Parathyroid adenoma (tissue), 2 donors: ENCODE results near the gene THY1.

Experiments used
- H2AFZ ChIP-seq: fragments of 300-600 bp; sonication (generic); one replicate; pipeline ENCODE4 v1.7.0; 2017; ENCODE audit warnings: antibody characterized with exemption, mild to moderate bottlenecking
- H3K27ac ChIP-seq: fragments of 300-600 bp; sonication (generic); one replicate; pipeline ENCODE4 v1.7.0; 2017
- H3K27me3 ChIP-seq: fragments of 300-600 bp; sonication (generic); one replicate; pipeline ENCODE4 v1.7.0; 2017; ENCODE audit warnings: low read length; ENCODE audit not compliant: control insufficient read depth, insufficient read depth
- H3K36me3 ChIP-seq: fragments of 300-600 bp; sonication (generic); one replicate; pipeline ENCODE4 v1.7.0; 2017; ENCODE audit warnings: low read length; ENCODE audit not compliant: control insufficient read depth, insufficient read depth
- H3K4me1 ChIP-seq: fragments of 300-600 bp; sonication (generic); one replicate; pipeline ENCODE4 v1.7.0; 2017; ENCODE audit warnings: control low read depth
- H3K4me2 ChIP-seq: fragments of 300-600 bp; sonication (generic); one replicate; pipeline ENCODE4 v1.7.0; 2017; ENCODE audit warnings: low read length
- H3K4me3 ChIP-seq: fragments of 300-600 bp; sonication (generic); one replicate; pipeline ENCODE4 v1.7.0; 2017; ENCODE audit warnings: low read depth, low read length
- H3K79me2 ChIP-seq: fragments of 300-600 bp; sonication (generic); one replicate; pipeline ENCODE4 v1.7.0; 2017; ENCODE audit warnings: control low read depth
- H3K9ac ChIP-seq: fragments of 300-600 bp; sonication (generic); one replicate; pipeline ENCODE4 v1.7.0; 2017; ENCODE audit warnings: mild to moderate bottlenecking
- H3K9me3 ChIP-seq: fragments of 300-600 bp; sonication (generic); one replicate; pipeline ENCODE4 v1.7.0; 2017; ENCODE audit warnings: low read length; ENCODE audit not compliant: control insufficient read depth
- TF ChIP-seq, protein P1 (sequence below): fragments of 300-600 bp; sonication (generic); IDR thresholded peaks from one replicate; pipeline ENCODE4 v1.7.0; 2017; ENCODE audit warnings: antibody characterized with exemption, mild to moderate bottlenecking
- donor health status: primary hyperparathyroidism.

THY1 gene

DNA sequence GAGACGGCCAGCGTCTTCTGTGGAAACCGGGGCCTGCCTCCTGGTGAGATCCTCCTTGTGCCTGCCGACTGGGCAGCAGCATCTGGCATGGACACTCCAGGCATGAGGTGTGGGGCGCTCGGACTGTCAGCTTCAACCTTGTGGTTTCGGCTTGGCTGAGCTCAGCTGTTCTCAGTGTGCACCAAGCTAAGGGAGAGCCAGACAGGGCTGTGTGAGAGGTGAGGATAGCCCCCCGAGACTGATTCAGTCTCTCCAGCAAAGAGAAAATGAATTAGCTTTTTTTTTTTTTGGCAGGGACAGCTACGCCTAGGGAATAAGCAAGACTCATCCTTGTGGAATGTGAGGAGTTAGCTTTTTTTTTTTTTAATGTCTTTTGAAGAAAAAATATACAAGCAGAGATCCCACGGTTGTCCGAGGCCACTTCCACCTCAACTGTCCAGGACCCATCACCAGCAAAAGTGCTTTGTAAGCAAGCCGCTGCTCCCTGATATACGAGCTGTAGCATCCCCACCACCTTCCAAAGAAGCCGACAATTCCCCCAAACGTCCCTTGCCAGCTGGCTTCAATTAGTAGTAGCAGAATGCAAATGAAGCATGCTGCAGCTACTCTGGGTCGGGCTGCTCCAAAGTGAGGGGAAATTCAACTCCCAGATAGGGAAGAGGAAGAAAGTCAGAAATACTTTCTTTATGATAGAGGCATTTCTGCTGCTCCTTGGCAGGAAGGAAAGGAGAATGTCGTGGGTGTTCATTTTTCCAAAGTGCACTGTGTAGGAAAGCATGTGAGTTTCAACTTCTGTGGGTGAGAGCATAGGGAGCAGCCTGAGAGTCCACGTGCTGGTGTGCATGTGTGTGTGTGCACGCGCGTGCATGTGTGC lies 9.7 kb upstream of the THY1 start:
- TF ChIP-seq, protein P1, sequence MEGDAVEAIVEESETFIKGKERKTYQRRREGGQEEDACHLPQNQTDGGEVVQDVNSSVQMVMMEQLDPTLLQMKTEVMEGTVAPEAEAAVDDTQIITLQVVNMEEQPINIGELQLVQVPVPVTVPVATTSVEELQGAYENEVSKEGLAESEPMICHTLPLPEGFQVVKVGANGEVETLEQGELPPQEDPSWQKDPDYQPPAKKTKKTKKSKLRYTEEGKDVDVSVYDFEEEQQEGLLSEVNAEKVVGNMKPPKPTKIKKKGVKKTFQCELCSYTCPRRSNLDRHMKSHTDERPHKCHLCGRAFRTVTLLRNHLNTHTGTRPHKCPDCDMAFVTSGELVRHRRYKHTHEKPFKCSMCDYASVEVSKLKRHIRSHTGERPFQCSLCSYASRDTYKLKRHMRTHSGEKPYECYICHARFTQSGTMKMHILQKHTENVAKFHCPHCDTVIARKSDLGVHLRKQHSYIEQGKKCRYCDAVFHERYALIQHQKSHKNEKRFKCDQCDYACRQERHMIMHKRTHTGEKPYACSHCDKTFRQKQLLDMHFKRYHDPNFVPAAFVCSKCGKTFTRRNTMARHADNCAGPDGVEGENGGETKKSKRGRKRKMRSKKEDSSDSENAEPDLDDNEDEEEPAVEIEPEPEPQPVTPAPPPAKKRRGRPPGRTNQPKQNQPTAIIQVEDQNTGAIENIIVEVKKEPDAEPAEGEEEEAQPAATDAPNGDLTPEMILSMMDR, result no peak
- Histone ChIP-seq H3K9ac (no peak overlapping the region), H3K9me3 (no peaks in the 10 kb centered on the region), H3K36me3 (no peaks in the 10 kb centered on the region), H3K27ac (no peak overlapping the region), H3K79me2 (no peaks in the 10 kb centered on the region), H3K27me3 (no peaks in the 10 kb centered on the region), H3K4me2 (no peak overlapping the region), H3K4me3 (peak overlapping the region; percentile 11), H2AFZ (no peak overlapping the region), H3K4me1 (no peaks in the 10 kb centered on the region)

DNA sequence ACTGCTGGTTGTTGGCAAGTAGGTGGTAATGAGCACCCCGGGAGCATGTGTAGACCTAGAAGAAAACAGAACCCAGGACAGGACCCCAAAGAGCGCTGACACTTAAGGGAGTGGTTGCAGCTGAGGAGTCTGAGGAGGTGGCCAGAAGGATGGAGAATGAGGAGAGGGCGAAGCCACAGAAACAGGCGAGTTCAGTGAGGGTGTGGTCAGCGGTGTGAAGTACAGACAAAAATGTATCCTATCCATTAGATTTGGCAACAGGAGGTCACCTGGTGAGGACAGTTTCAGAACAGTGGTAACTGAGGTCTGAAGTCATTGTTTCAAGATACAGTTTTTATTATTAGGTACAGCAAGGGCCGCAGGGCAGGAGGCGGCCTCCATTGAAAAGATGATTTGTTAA lies 8.6 kb upstream of the THY1 start:
- Histone ChIP-seq H2AFZ (no peak overlapping the region), H3K79me2 (no peaks in the 10 kb centered on the region), H3K9me3 (no peaks in the 10 kb centered on the region), H3K27me3 (no peaks in the 10 kb centered on the region), H3K4me3 (no peak overlapping the region), H3K27ac (no peak overlapping the region), H3K4me1 (no peaks in the 10 kb centered on the region), H3K4me2 (no peak overlapping the region), H3K9ac (no peak overlapping the region), H3K36me3 (no peaks in the 10 kb centered on the region)
- TF ChIP-seq, protein P1, result no peak

DNA sequence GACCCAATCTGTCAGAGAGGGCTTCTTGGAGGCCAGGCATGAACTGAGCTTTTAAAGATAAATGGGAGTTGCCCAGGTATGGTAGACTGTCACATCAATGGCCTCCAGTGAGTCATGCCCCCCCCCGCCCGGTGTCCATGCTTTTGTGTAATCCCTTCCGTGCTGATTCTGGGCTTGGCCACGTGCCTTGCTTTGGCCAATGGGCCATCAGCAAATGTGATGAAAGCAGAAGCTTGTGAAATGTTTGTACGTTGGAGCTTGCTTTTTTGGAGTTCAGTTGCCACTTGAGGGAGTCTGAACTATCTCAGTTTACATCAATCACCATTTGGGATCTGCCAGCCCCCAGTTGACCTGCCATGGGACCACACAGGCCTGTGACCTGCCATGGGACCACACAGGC lies 4.3 kb upstream of the THY1 start:
- TF ChIP-seq, protein P1, result no peak

DNA sequence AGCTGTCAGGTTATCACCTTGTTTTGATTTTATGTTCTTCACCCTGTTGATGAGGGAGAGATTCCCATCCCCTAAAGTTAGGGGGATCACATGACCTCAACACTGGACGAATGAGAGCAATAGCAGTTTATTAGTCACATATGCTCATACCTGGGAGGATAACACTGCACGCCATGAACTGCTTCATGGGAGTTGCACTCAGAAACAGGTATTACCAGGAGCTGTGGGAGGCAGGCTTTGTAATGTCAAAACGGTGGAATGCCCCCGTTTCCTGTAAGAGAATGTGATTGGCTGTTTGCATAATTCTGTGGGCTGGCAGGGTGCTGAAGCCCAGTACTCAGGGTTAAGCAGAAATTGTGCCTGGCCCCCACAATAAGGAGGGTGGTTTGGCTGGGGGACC lies 3.2 kb upstream of the THY1 start:
- Histone ChIP-seq H3K36me3 (no peaks in the 10 kb centered on the region), H2AFZ (no peak overlapping the region), H3K4me3 (no peak overlapping the region), H3K27ac (no peak overlapping the region), H3K9ac (no peak overlapping the region), H3K4me2 (no peak overlapping the region), H3K4me1 (peaks cover 3% of the 10 kb centered on the region), H3K9me3 (no peaks in the 10 kb centered on the region), H3K27me3 (no peaks in the 10 kb centered on the region), H3K79me2 (no peaks in the 10 kb centered on the region)
- TF ChIP-seq, protein P1, result no peak

More for the DNA sequence above, 4.3 kb upstream of the THY1 start:
- H3K79me2 ChIP-seq, result no peaks in the 10 kb centered on the region
- H3K27ac ChIP-seq, result no peak overlapping the region
- H3K9me3 ChIP-seq, result no peaks in the 10 kb centered on the region
- H3K27me3 ChIP-seq, result no peaks in the 10 kb centered on the region
- H2AFZ ChIP-seq, result no peak overlapping the region
- no peaks in the 10 kb centered on the region for H3K4me1 ChIP-seq
- no peak overlapping the region for H3K4me3 ChIP-seq
- H3K36me3 ChIP-seq, result no peaks in the 10 kb centered on the region
- H3K4me2 ChIP-seq, result no peak overlapping the region
- H3K9ac ChIP-seq, result no peak overlapping the region

DNA sequence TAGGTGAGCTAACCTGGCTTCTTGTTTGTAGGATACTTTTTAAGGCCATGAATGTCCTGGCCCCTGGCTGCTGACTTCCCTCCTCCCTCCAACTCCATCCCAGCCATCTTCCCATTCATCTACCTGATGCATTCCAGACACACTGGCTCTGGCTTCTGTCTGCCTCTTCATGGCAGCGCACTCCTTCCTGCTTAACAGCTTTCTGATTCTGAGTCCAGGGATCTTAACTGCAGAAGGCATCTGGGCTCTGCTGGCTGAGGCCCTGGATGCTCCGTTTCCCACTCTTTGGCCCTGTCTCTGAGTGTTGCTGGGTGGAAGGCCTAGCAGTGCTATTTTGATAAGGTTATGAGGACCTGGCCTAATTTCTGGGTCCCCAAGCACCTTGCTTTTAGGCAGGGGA lies 1.8 kb upstream of the THY1 start:
- TF ChIP-seq, protein P1, result no peak
- Histone ChIP-seq H3K27me3 (no peaks in the 10 kb centered on the region), H2AFZ (no peak overlapping the region), H3K27ac (no peak overlapping the region), H3K9me3 (no peaks in the 10 kb centered on the region), H3K4me1 (peaks cover 7% of the 10 kb centered on the region), H3K36me3 (no peaks in the 10 kb centered on the region), H3K79me2 (no peaks in the 10 kb centered on the region), H3K4me2 (no peak overlapping the region), H3K4me3 (no peak overlapping the region), H3K9ac (no peak overlapping the region)
